ENCODE data around the gene NUMB.
"Not testable (repeated sequence)": the region's sequence is repeated elsewhere in the genome, so short reads cannot be mapped to it uniquely, and the experiment has no call there.

The NUMB gene

GRCh38 chr14:73463411-73463810 is 5.1 kb upstream of the NUMB start:
- peak; percentile 100 for DNase-seq

GRCh38 chr14:73462815-73463214 is 4.5 kb upstream of the NUMB start:
- no peak for DNase-seq

- peak; percentile 82 for DNase-seq
These were observed 3.8 kb upstream of the NUMB start for GRCh38 chr14:73462048-73462715.

GRCh38 chr14:73461478-73462047 is 3.2 kb upstream of the NUMB start:
- DNase-seq: no peak

GRCh38 chr14:73460691-73461127 is 2.4 kb upstream of the NUMB start:
- DNase-seq: no peak

- DNase-seq: no peak
These were observed 1.6 kb upstream of the NUMB start for GRCh38 chr14:73459959-73460358.

- DNase-seq: no peak
These were observed 493 bp downstream of the NUMB start for GRCh38 chr14:73457924-73458182.

GRCh38 chr14:73457041-73457923 is 1.1 kb downstream of the NUMB start:
- no peak for DNase-seq

GRCh38 chr14:73455294-73455693 is 3.1 kb downstream of the NUMB start:
- DNase-seq: no peak

- DNase-seq: peak; percentile 44
These were observed 5.8 kb downstream of the NUMB start for GRCh38 chr14:73452341-73453186.

GRCh38 chr14:73443758-73444157 is 14.6 kb downstream of the NUMB start:
- DNase-seq: no peak

- no peak for DNase-seq
These were observed 17.1 kb downstream of the NUMB start for GRCh38 chr14:73441286-73441685.

GRCh38 chr14:73438993-73439392 is 19.4 kb downstream of the NUMB start:
- DNase-seq: no peak

GRCh38 chr14:73437206-73437605 is 21.1 kb downstream of the NUMB start:
- no peak for DNase-seq

- no peak for DNase-seq
These were observed 26.2 kb downstream of the NUMB start for GRCh38 chr14:73432124-73432523.

- DNase-seq: no peak
These were observed 30.0 kb downstream of the NUMB start for GRCh38 chr14:73428353-73428824.

GRCh38 chr14:73427516-73428264 is 30.7 kb downstream of the NUMB start:
- DNase-seq: no peak

- DNase-seq: peak; percentile 55
These were observed 31.5 kb downstream of the NUMB start for GRCh38 chr14:73426877-73427276.

GRCh38 chr14:73424453-73424852 is 33.9 kb downstream of the NUMB start:
- DNase-seq: peak; percentile 82

GRCh38 chr14:73423092-73423491 is 35.3 kb downstream of the NUMB start:
- not testable (repeated sequence) for DNase-seq

GRCh38 chr14:73422515-73422914 is 35.8 kb downstream of the NUMB start:
- DNase-seq: no peak

- DNase-seq: no peak
These were observed 40.1 kb downstream of the NUMB start for GRCh38 chr14:73418227-73418626.

Measured in MV-4-11 (cell line).